Measurements from ENCODE around the gene RPL7L1. TPM values are rescaled to one million over a fixed set of nuclear protein-coding genes. Genes with fewer than 3 reads are reported as not detected.
"Not testable (repeated sequence)": the region's sequence is repeated elsewhere in the genome, so short reads cannot be mapped to it uniquely, and the experiment has no call there.

RPL7L1 gene
- total and polyA plus RNA-seq, 2 of the 13 experiments (the other 11 are each of a cell fraction or from before 2014, with no cell fraction given) = 51.6 to 179 TPM

DNA sequence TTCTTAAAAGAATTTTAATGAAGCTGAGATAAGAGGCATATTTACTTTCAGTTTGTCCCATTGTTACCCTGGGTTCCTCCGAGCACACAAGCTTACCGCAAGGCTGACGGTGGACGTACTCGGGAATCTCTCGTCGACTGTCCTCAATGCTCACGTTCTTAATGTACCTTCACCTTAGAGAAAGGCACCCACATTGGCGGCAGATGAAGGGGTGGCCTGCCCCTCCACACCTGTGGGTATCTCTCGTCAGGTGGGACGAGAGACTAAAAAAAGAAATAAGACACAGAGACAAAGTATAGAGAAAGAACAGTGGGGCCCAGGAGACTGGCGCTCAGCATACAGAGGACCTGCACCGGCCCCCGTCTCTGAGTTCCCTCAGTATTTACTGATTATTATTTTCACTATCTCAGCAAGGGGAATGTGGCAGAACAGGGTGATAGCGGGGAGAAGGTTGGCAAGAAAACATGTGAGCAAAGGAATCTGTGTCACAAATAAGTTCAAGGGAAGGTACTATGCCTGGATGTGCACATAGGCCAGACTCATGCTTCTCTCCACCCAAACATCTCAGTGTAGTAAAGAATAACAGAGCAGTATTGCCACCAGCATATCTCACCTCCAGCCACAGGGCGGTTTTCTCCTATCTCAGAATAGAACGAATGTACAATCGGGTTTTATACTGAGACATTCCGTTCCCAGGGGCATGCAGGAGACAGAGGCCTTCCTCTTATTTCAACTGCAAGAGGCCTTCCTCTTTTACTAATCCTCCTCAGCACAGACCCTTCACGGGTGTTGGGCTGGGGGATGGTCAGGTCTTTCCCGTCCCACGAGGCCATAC lies 23.2 kb downstream of the RPL7L1 start:
- Histone ChIP-seq H3K4me1 (ENCODE audit: insufficient read depth, low read length) (peaks cover 38% of the 10 kb centered on the region), H3K4me2 (ENCODE audit: low read depth, low read length) (peak overlapping the region; percentile 85), H3K4me3 (replicated peaks in 1 of 3; ENCODE audit: insufficient read depth in 1 of 3, low read depth in 2 of 3, low read length in 3 of 3) (peak overlapping the region; percentile 48 to 71 (median 63)), H3K27ac (ENCODE audit: extremely low read length, insufficient read depth, low read length) (peak overlapping the region; percentile 57), H2AFZ (ENCODE audit: low read length) (peak overlapping the region; percentile 66), H3K9ac (ENCODE audit: insufficient read depth, low read depth, low read length) (peak overlapping the region; percentile 58)
- CTCF ChIA-PET (ENCODE audit: low intra/inter-chr PET ratio, low total read pairs) = interaction anchor here (2.6 kb wide), 1 partner anchor 241 kb away, joined by 19 read pairs; no protein-coding TSS in a partner anchor
- intact Hi-C loops (cut with micrococcal nuclease; ENCODE audit: unreplicated experiment) (loop anchor here (5.0 kb wide), 1 partner anchor 35 kb away; no protein-coding TSS in a partner anchor), in situ Hi-C loops (cut with HindIII; ENCODE audit: extremely low pct_ligation_motif_present, low pct_unique_long_range_greater_than_20kb) (loop anchor here (5.0 kb wide), 1 partner anchor 240 kb away; no protein-coding TSS in a partner anchor)
- not testable (repeated sequence) for H3K79me2 ChIP-seq (ENCODE audit: insufficient read depth, low read length); DNase-seq (ENCODE audit: low spot score); H3K9me3 ChIP-seq (ENCODE audit: low read length); FAIRE-seq; H3K36me3 ChIP-seq (replicated peaks in 1 of 2; ENCODE audit: control insufficient read depth in 1 of 2, insufficient read depth in 2 of 2, low read length in 2 of 2); BruUV-seq (replicated peaks); H4K20me1 ChIP-seq (ENCODE audit: insufficient read depth, low read length); H3K27me3 ChIP-seq (ENCODE audit: control insufficient read depth in 1 of 2, insufficient read depth in 2 of 2, low read length in 2 of 2); TF ChIP-seq NONO (IDR thresholded peaks at IDR 0.05)
- POLR2A ChIA-PET = interaction anchor here (0.8 to 1.6 kb wide), 11 partner anchors 9 to 241 kb away, joined by 3 to 16 read pairs (median 7); partner anchors contain the start of genes CNPY3, CUL7, KLHDC3 and MEA1
- under 1% methylated on average over 22 of the region's 22 CpGs for WGBS (ENCODE audit: low lambda C conversion rate)
- ATAC-seq = peak; percentile 68
- TF ChIP-seq RFXAP (CRISPR knock-in tag; IDR thresholded peaks at IDR 0.05; ENCODE audit: borderline replicate concordance) (0 out of 2 replicates have a peak, but pooled peaks have one; percentile 42), ARNTL (CRISPR knock-in tag; IDR thresholded peaks at IDR 0.05) (0 out of 2 replicates have a peak, but pooled peaks have one; percentile 11), ZNF230 (CRISPR knock-in tag; IDR thresholded peaks at IDR 0.05) (0 out of 2 replicates have a peak, but pooled peaks have one; percentile 43), YEATS4 (CRISPR knock-in tag; IDR thresholded peaks at IDR 0.05; ENCODE audit: borderline replicate concordance) (0 out of 2 replicates have a peak, but pooled peaks have one; percentile 31), NCOA1 (CRISPR knock-in tag; IDR thresholded peaks at IDR 0.05) (0 out of 2 replicates have a peak, but pooled peaks have one; percentile 48), ZMYM4 (CRISPR knock-in tag; IDR thresholded peaks at IDR 0.05) (0 out of 2 replicates have a peak, but pooled peaks have one; percentile 22), TAF1 (CRISPR knock-in tag; IDR thresholded peaks at IDR 0.05) (peak; percentile 44; the same call in 1 of the 2 replicates), ZSCAN22 (CRISPR knock-in tag; IDR thresholded peaks at IDR 0.05) (0 out of 2 replicates have a peak, but pooled peaks have one; percentile 25), SOX5 (CRISPR knock-in tag; IDR thresholded peaks at IDR 0.05; ENCODE audit: borderline replicate concordance) (peak; percentile 7; the same call in 1 of the 2 replicates), HOXA9 (CRISPR knock-in tag; IDR thresholded peaks at IDR 0.05; ENCODE audit: borderline replicate concordance) (0 out of 2 replicates have a peak, but pooled peaks have one; percentile 51), NONO (CRISPR knock-in tag; conservative IDR thresholded peaks at IDR 0.05) (0 out of 2 replicates have a peak, but pooled peaks have one; percentile 22)
- TF ChIP-seq, protein P1, sequence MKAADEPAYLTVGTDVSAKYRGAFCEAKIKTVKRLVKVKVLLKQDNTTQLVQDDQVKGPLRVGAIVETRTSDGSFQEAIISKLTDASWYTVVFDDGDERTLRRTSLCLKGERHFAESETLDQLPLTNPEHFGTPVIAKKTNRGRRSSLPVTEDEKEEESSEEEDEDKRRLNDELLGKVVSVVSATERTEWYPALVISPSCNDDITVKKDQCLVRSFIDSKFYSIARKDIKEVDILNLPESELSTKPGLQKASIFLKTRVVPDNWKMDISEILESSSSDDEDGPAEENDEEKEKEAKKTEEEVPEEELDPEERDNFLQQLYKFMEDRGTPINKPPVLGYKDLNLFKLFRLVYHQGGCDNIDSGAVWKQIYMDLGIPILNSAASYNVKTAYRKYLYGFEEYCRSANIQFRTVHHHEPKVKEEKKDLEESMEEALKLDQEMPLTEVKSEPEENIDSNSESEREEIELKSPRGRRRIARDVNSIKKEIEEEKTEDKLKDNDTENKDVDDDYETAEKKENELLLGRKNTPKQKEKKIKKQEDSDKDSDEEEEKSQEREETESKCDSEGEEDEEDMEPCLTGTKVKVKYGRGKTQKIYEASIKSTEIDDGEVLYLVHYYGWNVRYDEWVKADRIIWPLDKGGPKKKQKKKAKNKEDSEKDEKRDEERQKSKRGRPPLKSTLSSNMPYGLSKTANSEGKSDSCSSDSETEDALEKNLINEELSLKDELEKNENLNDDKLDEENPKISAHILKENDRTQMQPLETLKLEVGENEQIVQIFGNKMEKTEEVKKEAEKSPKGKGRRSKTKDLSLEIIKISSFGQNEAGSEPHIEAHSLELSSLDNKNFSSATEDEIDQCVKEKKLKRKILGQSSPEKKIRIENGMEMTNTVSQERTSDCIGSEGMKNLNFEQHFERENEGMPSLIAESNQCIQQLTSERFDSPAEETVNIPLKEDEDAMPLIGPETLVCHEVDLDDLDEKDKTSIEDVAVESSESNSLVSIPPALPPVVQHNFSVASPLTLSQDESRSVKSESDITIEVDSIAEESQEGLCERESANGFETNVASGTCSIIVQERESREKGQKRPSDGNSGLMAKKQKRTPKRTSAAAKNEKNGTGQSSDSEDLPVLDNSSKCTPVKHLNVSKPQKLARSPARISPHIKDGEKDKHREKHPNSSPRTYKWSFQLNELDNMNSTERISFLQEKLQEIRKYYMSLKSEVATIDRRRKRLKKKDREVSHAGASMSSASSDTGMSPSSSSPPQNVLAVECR (CRISPR knock-in tag; IDR thresholded peaks at IDR 0.05; ENCODE audit: borderline replicate concordance) = peak; percentile 26; the same call in 1 of the 2 replicates
- TF ChIP-seq, protein P2, sequence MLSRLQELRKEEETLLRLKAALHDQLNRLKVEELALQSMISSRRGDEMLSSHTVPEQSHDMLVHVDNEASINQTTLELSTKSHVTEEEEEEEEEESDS (CRISPR knock-in tag; IDR thresholded peaks at IDR 0.05; ENCODE audit: borderline replicate concordance) = 0 out of 2 replicates have a peak, but pooled peaks have one; percentile 23
- TF ChIP-seq, protein P3, sequence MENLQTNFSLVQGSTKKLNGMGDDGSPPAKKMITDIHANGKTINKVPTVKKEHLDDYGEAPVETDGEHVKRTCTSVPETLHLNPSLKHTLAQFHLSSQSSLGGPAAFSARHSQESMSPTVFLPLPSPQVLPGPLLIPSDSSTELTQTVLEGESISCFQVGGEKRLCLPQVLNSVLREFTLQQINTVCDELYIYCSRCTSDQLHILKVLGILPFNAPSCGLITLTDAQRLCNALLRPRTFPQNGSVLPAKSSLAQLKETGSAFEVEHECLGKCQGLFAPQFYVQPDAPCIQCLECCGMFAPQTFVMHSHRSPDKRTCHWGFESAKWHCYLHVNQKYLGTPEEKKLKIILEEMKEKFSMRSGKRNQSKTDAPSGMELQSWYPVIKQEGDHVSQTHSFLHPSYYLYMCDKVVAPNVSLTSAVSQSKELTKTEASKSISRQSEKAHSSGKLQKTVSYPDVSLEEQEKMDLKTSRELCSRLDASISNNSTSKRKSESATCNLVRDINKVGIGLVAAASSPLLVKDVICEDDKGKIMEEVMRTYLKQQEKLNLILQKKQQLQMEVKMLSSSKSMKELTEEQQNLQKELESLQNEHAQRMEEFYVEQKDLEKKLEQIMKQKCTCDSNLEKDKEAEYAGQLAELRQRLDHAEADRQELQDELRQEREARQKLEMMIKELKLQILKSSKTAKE (CRISPR knock-in tag; IDR thresholded peaks at IDR 0.05; ENCODE audit: borderline replicate concordance) = peak; percentile 34; the same call in 1 of the 2 replicates
